Testis (tissue), 3 donors: ENCODE data around the gene KIF26A. TPM values are rescaled to one million over a fixed set of nuclear protein-coding genes. Genes with fewer than 3 reads are reported as not detected.

Experiments used
- DNase-seq: peaks from one replicate; pipeline ENCODE4 v3.0.0-alpha.2; 2019
- H3K27ac ChIP-seq, 2 donors: fragments of 200-600 bp; sonication (generic); one replicate each; pipeline ENCODE4 v1.5.1; 2019
- H3K27me3 ChIP-seq: fragments of 200-600 bp; sonication (generic); one replicate; pipeline ENCODE4 v1.5.1; 2019
- H3K36me3 ChIP-seq: fragments of 200-600 bp; sonication (generic); one replicate; pipeline ENCODE4 v1.5.1; 2017; ENCODE audit warnings: low read depth; ENCODE audit errors: missing control alignments
- H3K4me1 ChIP-seq: fragments of 200-600 bp; sonication (generic); one replicate; pipeline ENCODE4 v1.5.1; 2019
- H3K4me3 ChIP-seq, 2 donors: fragments of 200-600 bp; sonication (generic); one replicate each; pipeline ENCODE4 v1.5.1; 2017 to 2019
- H3K9me3 ChIP-seq: fragments of 200-600 bp; sonication (generic); one replicate; pipeline ENCODE4 v1.5.1; 2017
- POLR2A ChIP-seq: fragments of 450-650 bp; IDR thresholded peaks from one replicate; pipeline ENCODE4 v1.6.1; 2017; ENCODE audit warnings: antibody characterized with exemption, mild to moderate bottlenecking, moderate library complexity
- WGBS, 2 donors: methylation state at CpG; one replicate each; pipeline ENCODE4 v1.1.5; 2018; 5-methylcytosine and 5-hydroxymethylcytosine counted together
- intact Hi-C: fragments of 100-400 bp; cut with DNase I; formaldehyde crosslinking; loops from one replicate; pipeline ENCODE4 v1.15.1; 2023; ENCODE audit warnings: low total_unique reads
- polyA plus RNA-seq: library from polyadenylated mRNA; stranded (reverse); fragments of 350-450 nt; fragmentation: Illumina TruSeq; extraction: RNeasy Lipid Tissue Mini Kit (QIAGEN cat#74804); gene quantifications from one replicate; pipeline ENCODE4 v1.2.3, GENCODE V29; 2014; ENCODE audit warnings: low read depth, low replicate concordance; ENCODE audit not compliant: insufficient read depth
- total RNA-seq, 2 donors: library from RNA; depleted of rRNA; stranded (reverse); fragments of >200 nt; gene quantifications; one replicate each; pipeline ENCODE4 v1.2.3, GENCODE V29; 2016
- TF ChIP-seq, protein P1 (sequence below), 3 experiments: fragments of 450-650 bp in 2 of 3; fragments of 200-600 bp in 1 of 3; sonication (generic) in 1 of 3; IDR thresholded peaks; one replicate each; pipeline ENCODE4 v1.5.1; 2016 to 2019; ENCODE audit warnings: antibody characterized with exemption in 3 of 3, mild to moderate bottlenecking in 2 of 3, moderate library complexity in 1 of 3

The KIF26A gene
- total and polyA plus RNA-seq, 3 donors from 2014 or later: 5.6 to 21.2 (median 18.3) TPM

DNA sequence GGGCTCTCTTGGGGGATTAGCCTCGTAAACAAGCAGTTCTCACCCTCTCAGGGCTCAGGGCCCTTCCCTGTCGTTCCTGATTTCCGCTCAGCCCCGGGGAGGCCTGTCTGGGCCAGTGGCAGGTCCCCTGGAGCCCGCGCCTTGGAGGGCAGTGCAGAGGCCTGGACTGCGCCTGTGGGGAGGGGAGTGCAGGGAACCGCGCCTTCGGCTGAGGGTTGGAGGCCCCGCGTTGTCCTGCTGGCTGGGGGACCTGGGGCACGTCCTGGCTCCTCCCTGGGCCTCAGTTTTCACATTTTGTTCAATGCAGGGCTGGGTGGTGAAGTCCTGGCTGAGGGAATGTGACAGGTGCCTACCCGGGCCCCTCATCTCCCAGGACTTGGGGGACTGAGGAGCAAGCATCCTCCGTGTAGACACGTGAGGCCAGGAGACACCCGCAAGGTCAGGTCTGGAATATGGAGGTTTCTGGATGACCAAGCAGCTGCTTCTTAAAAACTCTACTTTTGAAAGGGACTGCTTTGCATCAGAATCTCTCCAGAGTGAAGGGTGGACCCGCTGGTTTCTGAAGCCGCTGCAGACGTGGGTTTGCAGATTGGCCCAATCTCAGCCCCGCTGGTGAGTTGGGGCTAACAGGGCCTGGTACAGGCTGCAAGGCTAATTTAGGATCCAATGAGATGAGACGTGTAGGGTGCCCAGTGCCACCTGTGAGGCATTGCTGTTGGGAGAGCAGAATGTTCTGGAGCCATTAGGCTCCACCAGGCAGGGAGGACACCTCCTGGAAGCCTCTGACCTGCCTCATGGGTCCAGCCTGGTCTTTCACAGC lies 80.2 kb downstream of the KIF26A start:
- Histone ChIP-seq H3K27ac (no peak overlapping the region), H3K36me3 (no peaks in the 10 kb centered on the region), H3K9me3 (no peaks in the 10 kb centered on the region), H3K4me1 (peaks cover 5% of the 10 kb centered on the region), H3K27me3 (no peaks in the 10 kb centered on the region), H3K4me3 (no peak overlapping the region)
- intact Hi-C loops: no loop called here
- no peak for DNase-seq
- TF ChIP-seq, protein P1, sequence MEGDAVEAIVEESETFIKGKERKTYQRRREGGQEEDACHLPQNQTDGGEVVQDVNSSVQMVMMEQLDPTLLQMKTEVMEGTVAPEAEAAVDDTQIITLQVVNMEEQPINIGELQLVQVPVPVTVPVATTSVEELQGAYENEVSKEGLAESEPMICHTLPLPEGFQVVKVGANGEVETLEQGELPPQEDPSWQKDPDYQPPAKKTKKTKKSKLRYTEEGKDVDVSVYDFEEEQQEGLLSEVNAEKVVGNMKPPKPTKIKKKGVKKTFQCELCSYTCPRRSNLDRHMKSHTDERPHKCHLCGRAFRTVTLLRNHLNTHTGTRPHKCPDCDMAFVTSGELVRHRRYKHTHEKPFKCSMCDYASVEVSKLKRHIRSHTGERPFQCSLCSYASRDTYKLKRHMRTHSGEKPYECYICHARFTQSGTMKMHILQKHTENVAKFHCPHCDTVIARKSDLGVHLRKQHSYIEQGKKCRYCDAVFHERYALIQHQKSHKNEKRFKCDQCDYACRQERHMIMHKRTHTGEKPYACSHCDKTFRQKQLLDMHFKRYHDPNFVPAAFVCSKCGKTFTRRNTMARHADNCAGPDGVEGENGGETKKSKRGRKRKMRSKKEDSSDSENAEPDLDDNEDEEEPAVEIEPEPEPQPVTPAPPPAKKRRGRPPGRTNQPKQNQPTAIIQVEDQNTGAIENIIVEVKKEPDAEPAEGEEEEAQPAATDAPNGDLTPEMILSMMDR (IDR thresholded peaks at IDR 0.05): no peak
- TF ChIP-seq POLR2A: no peak
- 84 to 88% methylated on average over 6 to 22 of the region's 22 CpGs for WGBS, 2 donors

DNA sequence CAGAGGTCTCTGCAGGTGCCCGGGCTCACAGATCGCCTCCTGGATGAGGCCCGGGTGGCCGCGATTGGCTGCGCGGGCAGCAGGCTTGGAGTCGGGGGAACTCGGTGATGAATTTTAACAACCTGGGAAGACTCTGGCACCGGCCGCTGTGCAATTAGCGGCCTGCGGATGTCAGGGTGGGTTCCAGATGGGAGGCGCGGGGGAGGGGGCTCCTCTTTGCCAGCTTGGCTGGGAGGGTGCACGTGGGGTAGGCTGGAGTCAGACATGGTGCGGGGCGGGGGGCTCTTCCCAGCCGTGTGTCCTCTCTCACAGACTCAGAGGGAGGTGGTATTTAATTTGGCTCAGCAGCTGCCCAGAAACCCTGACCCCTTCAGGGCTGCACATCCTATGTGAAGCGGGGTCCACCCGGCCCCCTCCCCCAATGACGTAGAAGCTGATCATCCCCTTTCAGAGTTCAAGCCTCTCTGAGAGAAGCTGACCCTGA lies 81.4 kb downstream of the KIF26A start:
- TF ChIP-seq, protein P1 (IDR thresholded peaks at IDR 0.05): no peak
- no peak for TF ChIP-seq POLR2A
- Histone ChIP-seq H3K27me3 (no peaks in the 10 kb centered on the region), H3K9me3 (no peaks in the 10 kb centered on the region), H3K4me1 (peaks cover 9% of the 10 kb centered on the region), H3K27ac (no peak overlapping the region), H3K36me3 (no peaks in the 10 kb centered on the region), H3K4me3 (no peak overlapping the region)
- no peak for DNase-seq
- WGBS, 2 donors: 64 to 79% methylated on average over 22 of the region's 22 CpGs
- intact Hi-C loops: no loop called here

DNA sequence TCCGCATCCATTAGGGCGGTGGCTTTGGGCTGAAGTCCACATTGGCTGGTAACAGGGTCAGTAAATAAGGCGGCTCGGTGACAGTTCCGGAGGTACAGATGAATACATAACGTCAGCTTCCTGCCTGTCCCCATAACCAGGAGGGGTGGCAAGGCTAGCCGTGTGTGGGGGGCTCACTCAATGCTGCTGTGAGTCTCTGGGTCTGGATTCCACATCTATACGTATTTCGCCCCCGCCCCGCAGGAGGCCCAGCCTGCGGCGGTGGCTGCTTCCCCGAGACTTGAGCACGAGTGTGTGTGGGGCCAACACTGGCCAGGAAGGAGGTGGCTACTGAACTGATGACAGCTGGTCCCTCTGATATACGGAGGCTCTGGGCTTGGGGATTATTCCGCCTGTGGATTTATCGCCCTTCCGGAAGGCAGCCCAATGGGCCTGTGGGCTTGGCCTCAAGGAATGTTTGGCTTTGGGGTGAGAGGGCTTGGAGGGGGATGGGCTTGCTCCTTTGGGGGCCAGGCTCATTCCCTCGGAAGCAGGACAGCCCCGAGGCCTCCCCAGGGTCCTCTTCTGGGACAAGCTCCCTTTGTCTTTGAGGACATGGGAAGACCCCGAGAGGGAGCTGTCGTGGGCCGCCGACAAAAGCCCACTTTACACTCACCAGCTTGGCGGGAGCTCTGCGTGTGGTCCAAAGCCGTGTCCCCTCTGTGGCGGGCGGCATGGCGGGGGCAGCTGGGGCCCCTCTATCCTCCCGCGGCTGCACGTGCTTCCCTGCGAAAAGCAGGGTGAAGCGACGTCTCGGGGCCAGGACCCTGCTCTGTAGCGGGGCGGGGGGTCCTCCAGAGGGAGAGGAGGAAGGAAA lies 82.1 kb downstream of the KIF26A start:
- H3K27me3 ChIP-seq: no peaks in the 10 kb centered on the region
- no peak overlapping the region for H3K27ac ChIP-seq
- no peaks in the 10 kb centered on the region for H3K36me3 ChIP-seq
- no peak overlapping the region for H3K4me3 ChIP-seq
- intact Hi-C loops: no loop called here
- H3K4me1 ChIP-seq: peaks cover 9% of the 10 kb centered on the region
- 85 to 86% methylated on average over 13 to 39 of the region's 40 CpGs for WGBS, 2 donors
- TF ChIP-seq, protein P1 (IDR thresholded peaks at IDR 0.05): no peak
- no peak for TF ChIP-seq POLR2A
- no peaks in the 10 kb centered on the region for H3K9me3 ChIP-seq
- no peak for DNase-seq

DNA sequence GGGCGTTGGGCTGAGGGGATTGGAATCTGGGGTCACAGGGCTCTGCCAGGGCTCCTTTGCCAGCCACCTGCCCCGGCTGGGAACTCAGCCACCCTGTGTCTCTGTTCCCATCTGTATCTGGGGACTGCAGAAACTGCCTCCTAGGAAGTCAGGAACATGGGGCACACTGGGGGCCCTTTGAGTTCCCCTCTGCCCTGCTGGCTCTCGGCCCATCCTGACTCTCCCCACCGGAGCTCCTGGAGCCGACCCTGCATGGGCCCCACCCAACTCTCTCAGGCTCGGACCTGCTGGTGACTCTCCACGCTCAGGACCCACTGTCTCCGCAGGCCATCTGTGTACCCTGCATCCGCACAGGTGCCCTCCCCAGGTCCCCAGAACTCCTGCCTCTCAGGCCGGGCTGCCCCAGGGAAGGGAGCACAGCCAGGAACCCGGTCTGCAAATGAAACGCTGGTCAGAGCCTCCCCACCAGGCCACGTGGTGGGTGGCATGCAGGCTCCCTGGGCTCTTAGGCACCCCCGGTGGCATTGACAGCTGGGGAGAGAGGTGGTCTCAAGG lies 82.8 kb downstream of the KIF26A start:
- WGBS, 2 donors: 87 to 91% methylated on average over 9 to 14 of the region's 14 CpGs
- TF ChIP-seq, protein P1 (IDR thresholded peaks at IDR 0.05): no peak
- H3K4me1 ChIP-seq: peaks cover 9% of the 10 kb centered on the region
- H3K27ac ChIP-seq: no peak overlapping the region
- H3K9me3 ChIP-seq: no peaks in the 10 kb centered on the region
- no peak overlapping the region for H3K4me3 ChIP-seq
- H3K36me3 ChIP-seq: no peaks in the 10 kb centered on the region
- H3K27me3 ChIP-seq: no peaks in the 10 kb centered on the region
- no peak for DNase-seq
- intact Hi-C loops: no loop called here
